NCI-H510A (cell line): ENCODE data around the gene CRYBB1.
"Not testable (repeated sequence)": the region's sequence is repeated elsewhere in the genome, so short reads cannot be mapped to it uniquely, and the experiment has no call there.

Experiments
- DNase-seq: peaks from one replicate; lab custom pipeline; 2025; lab: John Stamatoyannopoulos, UW

The CRYBB1 gene

DNA sequence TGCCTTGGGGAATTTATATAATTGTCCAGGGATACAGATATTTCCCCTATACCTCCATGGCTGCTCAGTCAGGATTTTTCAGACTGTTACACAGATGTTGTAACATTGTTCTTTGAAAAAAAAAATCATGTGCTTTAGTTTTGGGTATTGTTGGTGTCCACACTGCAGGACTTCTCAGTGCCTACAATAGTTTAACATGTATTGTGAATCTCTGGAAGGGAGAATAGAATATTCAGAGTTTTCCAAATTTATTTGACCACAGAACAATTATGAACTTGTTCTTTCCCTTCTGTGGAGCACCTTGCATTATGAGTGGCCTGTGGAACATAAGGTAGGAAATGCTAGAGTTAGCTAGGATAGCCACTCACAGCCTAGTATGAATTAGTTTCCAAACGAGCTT lies 18.5 kb upstream of the CRYBB1 start:
- DNase-seq, result no peak

DNA sequence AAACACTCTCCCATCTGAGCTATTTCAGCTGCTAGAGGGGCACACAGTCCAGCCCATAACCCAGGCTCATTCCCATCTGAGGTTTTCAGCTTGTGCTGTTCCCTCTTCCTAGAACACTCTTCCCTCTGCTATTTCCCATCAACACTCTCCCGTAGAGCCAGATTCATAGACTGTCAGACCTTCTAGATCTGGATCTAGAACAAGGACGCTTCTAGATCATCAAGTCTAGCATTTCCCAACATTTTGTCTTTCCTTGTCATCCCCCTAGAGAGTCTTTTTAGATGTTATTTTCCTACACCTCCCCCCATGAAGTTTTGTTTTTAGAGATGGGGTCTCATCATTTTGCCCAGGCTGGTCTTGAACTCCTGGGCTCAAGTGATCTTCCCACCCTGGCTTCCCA lies 17.3 kb upstream of the CRYBB1 start:
- DNase-seq, result no peak

DNA sequence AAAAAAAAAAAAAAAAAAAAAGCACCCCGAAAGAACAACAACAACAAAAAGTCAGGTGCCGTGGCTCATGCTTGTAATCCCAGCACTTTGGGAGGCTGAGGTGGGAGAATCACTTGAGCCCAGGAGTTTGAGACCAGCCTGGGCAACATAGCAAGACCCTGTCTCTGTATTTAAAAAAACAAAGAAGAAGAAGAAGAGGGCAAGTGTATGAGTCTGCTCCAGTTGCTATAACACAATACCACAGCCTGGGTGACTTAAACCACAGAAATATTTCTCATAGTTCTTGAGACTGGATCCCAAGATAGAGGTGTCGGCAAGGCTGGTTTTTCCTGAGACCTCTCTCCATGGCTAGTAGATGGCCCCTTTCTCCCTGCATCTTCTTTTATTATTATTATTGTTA lies 16.4 kb upstream of the CRYBB1 start:
- no peak for DNase-seq

DNA sequence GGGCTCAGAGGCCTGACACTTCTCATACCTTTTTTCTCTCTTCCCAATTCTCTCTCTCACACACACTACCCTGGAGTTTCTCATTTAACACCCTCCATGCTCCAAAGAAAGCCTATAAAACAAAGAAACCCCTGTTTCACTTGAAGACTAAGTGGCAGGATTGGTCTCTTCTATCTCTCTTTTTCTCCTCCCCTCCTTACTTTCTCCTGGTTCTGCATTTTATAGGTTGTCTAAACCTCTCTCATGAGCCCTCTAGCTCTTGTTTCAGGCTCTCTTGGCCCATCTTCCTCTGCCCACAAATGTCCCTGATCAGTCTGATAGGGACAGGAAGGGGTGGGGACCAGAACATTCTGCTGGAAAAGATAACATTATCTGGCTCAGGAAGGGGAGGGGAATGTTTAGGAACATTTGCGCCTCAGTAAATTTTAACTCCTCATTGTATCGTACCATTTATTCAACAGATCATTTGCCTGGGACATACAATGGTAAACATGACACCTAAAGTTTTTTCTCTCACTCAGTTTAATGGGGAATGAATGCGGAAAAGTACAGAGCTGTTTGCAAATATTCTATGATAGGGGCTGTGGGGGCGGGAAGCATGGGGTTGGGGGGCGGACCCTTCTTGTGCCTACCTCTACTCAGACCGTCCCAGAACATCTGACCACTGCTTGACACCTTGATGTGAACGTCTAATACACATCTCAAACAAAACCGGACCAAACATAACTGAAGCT lies 14.8 kb upstream of the CRYBB1 start:
- no peak for DNase-seq

DNA sequence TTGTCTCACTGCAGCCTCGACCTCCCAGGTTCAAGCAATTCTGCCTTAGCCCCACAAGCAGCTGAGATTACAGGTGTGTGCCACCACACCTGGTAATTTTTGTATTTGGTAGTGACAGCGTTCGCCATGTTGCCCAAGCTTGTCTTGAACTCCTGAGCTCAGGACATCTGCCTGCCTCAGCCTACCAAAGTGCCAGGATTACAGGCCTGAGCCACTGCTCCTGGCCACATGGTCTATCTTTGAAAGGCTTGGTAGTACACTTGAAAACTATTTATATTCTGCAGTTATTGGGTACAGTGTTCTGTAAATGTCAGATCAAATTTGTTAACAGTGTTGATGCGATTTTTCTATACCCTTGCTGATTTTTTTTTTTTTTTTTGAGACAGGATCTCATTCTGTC lies 13.5 kb upstream of the CRYBB1 start:
- no peak for DNase-seq

DNA sequence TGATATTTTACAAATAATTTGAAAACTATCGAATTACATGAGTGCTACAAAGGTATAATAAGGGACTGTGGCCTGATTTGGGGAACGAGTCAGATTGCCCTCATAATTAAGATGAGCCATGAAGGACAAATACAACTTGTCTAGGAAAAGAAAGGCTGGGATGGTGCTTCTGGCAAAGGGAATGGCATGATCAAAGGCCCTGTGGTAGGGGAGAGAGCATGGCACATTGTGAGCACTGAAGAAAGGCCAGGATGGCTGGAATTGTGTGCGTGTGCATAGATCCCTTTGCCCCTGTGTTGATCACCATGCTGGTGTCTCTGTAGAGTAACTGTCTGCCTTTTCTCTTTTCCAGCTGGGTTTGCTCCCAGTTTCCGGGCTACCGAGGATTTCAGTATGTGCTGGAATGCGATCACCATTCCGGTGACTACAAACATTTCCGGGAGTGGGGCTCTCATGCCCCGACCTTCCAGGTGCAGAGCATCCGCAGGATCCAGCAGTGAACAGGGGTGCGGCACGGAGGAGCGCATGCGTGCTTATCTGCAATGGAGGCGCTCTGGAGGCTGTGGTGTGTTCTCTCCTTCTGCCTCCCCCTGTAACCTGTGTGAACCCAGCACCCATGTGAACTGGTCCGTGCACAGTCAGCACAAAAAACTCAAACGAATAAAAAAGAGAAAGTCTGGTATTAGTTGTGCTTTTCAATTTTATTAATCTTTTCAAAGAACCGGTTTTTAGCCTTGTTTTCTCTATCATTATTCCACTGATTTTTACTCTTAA lies 12.3 kb upstream of the CRYBB1 start:
- no peak for DNase-seq

DNA sequence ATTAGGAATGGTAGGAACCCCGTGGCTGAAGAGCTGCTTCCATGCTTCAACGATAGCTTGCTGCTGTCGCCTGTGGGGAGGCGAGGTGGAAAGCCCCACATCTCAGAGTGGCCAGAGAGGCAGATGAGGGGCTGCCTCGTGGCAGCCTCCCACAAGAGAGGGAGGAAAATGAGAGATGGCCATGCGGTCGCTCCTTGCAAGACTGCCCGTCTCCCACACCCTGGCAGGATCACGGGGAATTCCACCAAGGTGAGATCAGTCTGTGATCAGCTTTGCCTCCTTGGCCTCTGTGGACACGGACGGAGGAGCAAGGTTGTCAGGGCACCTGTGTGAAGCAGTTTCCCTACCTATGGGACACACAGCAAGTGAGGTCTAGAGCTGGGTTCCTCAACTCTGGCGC lies 7.0 kb upstream of the CRYBB1 start:
- no peak for DNase-seq

DNA sequence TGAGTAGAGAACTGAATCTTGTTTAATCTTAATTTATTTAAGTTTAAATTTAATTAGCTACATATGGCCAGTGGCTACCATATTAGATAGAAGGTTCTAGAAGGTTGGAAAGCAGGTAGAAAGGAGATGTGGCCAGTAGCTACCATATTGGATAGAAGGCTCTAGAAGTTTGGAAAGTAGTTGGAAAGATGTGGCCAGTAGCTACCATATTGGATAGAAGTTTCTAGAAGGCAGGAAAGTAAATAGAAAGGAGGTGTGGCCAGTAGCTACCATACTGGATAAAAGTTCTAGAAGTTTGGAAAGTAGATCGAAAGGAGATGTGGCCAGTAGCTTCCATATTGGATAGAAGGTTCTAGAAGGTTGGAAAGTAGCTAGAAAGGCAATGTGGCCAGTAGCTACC lies 6.2 kb upstream of the CRYBB1 start:
- no peak for DNase-seq

DNA sequence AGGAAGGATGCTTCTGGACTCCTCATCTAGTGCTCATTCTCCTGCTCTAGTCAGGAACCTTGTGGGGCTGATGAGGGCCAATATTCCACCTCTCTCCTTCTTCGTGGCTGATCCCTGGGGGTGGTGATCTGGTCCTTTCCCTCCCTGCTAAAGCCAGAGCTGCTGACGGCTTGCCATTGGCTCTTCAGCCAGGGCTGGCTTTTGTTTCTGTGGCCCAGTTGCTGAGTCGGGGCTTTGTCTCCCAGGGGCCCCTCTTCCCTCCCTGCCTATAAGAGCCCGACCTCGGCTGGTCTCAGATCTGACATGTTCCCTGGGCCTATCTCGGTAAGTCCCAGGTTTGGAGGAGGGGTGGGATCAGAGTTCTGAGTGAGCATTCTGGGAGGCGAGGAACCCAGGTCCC lies 3.8 kb upstream of the CRYBB1 start, which contains the start of gene CRYBA4:
TSS of gene CRYBA4 (plus strand) at position 301 of the 400 bp plus-strand sequence. CDS start 634 bp downstream, outside the sequence.
- no peak for DNase-seq

DNA sequence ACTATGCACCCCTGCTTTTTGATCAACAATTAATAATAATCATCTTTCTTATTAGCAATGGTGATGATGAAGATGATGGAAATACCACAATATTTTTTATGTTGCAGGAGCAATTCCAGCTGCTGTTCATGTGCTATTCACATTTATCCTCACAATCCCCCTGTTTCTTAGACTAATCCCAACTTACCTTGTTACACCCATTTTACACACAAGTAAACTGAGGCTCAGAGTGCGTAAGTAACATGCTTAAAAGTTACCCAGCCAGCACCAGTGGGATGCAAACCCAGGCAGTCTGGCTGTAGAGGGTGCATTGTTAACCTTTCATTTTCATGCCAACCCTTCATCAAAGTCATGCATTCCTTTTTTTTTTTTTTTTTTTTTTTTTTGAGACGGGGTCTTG lies 2.4 kb upstream of the CRYBB1 start:
- DNase-seq, result no peak

DNA sequence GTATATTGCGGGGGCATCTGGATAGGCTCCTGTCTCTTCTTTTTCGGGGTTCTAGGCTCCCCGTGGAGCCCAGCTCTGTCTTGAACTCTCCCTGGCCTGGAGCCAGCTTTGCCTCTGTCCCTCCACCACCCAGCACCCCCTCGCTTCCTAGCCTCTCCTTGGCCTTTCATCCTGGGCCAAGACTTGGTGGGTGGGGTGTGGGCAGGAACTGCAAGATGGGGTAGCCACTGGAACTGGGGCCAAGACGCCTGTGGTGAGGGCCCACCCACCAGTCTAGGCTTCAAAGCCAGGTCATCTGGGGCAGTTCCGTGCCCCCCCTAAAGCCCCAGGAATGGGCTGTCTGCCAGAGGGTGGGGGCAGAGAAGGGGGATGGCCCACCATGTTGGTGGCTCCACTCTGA lies 1.7 kb upstream of the CRYBB1 start:
- no peak for DNase-seq

DNA sequence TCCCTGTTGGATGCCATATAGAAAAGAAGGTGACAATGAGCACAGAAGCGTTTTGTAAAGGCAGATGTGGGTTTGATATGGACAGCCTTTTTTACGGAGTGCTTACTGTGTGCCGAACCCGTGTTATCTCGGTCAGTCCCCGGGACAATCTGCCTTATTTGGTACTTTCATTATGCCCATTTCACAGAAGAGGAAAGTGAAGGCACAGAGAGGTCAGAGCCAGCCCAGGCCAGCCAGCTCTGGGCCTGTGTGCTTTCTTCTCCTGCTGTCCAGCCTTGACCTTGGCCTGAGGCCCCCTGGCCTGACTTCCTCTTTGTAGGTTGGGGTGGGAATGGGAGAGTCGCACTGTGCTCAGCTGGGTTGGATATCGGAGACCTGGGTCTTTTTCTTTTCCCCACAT lies 628 bp upstream of the CRYBB1 start:
- DNase-seq, result no peak

DNA sequence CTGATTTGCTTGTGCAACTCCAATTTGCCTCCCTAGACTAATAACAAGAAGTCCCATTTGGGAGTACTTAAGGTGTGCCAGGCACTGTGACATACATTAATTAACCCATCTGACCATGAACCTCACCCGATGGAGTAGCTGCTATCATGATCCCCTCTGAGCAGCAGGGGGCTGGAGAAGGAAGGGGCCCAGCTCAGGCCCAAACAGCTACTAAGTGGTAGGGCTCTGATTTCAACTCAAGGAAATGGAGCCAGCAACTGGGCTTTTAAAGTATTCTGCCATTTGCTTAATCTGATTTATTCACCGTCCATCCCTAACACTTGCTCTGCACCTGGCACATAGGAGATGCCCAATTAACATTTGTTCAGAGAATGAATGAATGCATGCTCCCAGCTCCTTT lies 1.2 kb downstream of the CRYBB1 start:
- no peak for DNase-seq

DNA sequence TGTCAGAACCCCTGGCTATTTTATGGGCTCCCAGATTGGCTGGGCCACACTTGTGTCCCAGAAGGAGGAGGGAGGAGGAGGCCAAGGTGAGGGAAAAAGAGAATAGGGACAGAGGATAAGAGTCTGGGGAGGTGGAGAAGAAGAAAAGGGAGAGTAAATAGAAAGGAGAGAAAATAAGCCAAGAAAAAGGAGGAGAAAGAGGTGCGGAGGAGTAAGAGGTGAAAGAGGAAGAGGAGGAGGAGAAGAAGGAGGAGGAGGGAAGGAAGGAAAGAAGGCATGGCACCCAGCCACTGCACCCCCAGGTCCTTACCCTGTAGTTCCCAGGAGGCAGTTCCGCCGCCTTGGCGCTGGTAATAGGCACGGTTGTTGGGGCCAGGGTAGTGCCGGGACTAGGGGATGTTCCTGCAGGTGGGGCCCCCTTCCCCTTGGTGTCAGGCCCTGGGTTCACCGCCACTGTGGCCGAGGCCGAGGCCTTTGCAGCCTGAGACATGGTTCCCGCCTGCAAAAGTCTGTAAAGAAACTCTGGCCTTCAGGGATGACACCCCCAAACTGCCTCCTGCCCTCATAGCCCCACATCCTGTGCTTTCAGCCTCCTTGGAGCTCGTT lies 1.9 kb downstream of the CRYBB1 start:
- no peak for DNase-seq

DNA sequence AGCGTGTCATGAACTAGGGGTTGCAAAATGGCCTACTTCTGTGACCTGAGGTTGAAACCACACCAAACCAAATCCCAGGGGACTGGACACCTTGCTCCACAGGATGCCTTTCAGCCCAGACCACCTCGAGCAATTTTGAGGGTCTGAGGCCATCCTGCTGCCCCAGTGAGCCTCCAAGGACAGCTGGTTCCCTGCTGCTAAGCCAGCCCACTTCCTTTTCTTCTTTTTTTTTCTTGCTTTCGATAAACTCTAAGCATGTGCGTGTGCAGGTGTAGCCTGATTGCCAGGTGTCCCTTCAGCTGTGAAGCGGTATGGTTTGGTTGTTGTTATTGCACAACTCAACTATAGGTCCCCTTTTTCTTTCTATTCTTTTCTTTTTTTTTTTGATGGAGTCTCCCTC lies 2.7 kb downstream of the CRYBB1 start:
- DNase-seq, result no peak

DNA sequence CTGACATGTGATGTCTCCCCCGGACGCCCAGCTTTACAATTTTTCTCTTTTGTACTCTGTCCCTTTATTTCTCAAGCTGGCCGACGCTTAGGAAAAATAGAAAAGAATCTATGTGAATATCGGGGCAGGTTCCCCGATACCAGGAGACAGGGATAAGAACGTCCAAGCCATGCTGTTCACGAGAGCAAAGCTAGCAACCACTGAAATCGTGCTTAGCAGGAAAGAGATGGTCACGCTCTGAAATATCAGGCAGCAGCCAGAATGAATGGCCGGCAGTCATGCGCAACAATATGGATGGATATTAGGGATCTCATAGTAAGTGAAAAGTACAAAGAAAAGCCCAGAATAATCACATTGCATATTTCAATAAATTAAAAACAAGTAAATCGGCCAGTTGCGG lies 3.5 kb downstream of the CRYBB1 start:
- DNase-seq, result no peak

DNA sequence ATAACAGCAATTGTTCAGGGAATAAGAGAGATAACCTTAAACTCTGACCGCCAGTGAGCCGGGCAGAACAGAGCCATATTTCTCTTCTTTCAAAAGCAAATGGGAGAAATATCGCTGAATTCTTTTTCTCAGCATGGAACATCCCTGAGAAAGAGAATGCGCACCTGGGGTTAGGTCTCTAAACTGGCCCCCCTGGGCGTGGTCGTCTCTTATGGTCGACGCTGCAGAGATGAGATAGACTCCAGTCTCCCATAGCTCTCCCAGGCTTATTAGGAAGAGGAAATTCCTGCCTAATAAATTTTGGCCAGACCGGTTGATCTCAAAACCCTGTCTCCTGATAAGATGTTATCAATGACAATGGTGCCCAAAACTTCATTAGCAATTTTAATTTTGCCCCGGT lies 4.1 kb downstream of the CRYBB1 start:
- not testable (repeated sequence) for DNase-seq

DNA sequence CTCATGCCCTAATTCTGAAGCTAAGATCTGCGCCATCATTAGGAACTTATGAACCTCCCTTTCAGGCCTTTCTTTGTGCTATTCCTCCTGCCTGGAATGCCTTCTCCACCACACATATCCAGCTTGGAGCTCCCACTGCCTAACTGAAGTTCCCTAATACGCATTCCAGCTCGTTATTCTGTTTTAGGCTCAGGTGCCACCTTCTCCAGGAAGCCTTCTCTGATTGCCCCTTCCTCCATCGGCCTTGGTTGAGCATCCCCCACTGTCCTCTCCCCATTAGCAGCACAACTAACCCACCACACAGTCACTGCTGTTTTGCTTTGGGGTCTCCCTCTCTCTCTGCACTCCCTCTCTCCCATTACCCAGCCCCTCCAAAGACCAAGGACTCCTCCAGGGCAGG lies 5.2 kb downstream of the CRYBB1 start:
- DNase-seq, result no peak

DNA sequence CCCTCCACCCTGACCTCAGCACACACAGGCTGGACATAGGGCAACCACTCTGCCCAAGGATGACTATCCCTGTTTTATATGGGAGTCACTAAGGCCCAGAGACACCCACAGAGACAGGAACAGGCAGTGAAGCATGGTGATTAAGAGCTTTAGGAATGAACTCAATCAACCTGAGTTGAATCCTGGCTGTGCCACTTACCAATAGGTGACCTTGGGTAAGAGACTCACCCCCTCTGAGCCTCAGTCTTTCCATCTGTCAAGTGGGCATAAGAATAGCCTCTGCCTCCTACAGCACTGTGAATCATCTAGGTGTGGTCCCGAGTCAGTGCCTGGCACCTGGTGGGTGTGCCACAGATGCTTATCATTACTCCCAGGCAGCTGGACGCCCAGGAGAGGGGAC lies 6.8 kb downstream of the CRYBB1 start:
- DNase-seq, result no peak

DNA sequence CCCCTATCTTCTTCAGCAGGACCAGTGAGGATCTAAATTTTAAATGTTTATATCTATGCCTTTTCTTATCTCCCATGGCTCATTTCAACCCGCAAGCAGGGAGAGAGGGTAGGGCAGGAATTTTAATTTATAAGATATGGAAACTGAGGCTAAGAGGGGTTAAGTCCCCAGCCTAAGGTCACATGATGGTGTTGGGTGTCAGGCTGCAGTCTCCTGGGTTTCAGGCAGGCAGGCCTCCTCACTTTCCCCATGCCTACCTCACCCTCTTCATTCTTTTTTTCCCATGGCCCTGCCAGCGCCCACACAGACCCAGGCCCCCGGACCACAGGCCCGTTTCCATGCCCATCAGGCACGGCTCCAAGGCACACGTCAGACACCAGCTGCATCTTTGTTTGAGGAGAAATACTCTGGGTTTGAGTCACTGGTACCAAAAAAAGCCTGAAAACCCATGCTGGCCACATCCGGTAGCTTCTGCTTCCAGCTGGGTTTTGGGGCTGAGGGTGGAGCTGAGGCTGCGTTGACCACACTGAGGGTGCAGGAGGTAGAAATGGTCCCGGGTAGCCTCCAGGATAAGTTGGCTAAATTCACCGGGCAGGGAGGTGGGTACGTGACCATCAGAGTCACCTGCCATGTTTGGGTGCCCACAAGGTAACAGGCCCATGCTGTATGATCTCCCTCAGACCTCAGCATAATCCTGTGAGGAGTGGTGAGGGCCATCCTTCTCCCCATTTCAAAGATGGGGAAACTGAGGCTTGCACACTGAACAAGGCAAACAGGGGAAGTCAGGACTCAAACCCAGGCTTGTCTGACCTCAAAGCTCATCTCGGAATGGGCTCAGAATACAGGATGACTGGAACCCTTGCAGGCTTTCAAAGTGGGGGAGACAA lies 7.5 kb downstream of the CRYBB1 start:
- no peak for DNase-seq

DNA sequence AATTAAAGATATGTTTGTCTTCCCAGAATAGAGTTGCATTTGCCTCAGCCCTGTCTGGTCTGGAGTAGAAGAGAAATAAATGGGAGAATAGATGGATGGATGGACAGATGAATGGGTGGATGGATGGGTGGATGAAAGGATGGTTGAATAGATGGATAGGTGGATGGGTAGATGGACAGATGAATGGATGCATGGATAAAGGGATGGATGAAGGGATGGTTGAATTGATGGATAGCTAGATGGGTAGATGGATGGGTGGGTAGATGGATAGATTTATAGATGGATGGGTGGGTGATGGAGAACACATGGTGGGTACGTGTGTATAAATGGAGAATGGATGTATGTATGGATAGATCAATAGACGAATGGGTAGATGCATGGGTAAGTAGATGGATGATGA lies 8.5 kb downstream of the CRYBB1 start:
- no peak for DNase-seq

DNA sequence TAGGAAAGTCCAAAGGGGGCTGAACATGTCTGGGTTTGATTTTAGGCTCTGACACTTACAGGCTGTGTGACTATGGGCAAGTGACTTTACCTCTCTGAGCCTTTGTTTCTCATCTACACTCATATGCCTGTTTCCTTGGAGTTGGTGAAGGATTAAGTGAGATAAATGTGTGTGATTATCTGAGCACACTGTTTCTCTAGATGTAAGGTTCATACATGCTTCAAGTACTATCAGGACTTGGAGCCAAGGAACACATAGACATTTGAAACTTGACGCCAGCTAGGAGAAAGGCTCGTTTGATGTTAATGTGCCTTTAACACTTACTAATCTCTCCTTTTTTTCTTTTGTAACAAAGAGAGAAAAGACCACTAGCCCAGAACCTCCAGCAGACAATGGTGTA lies 9.7 kb downstream of the CRYBB1 start:
- no peak for DNase-seq
